Measurements from ENCODE around the gene SYT7. TPM values are rescaled to one million over a fixed set of nuclear protein-coding genes. Genes with fewer than 3 reads are reported as not detected.

Gene SYT7
- polyA plus RNA-seq, 1 donor (not counting 4 experiments of a cell fraction or from before 2014, with no cell fraction given): 2.6 TPM

DNA sequence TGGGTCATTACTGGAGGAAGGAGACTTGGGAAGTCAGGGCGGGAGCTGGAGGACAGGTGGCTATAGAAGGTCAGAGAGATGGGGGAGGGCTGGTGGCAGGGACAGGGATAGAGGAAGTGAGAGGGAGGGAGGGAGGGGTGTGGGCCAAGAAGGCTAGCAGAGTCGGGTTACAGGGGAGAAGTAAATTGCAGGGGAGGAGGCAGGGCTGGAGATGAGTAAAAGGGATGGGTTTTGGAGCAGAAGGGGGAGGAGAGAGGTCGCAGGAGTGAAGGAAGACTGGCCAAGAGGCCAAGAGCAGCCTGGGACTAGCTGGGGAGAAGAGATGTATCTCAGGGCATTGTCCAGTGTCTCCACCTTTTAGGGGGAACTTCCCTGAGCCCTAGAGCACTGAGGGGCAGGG, 39.3 kb downstream of the SYT7 start:
- dilution Hi-C loops (cut with MboI; ENCODE audit: extremely low pct_ligation_motif_present, low sequenced_read_pairs): no loop called here
- H3K4me1 ChIP-seq (ENCODE audit: control insufficient read depth, extremely low read depth, insufficient read depth, low read length): no peaks in the 10 kb centered on the region
- FAIRE-seq (no peak), DNase-seq (ENCODE audit: low read depth, low spot score) (no peak)
- no peaks in the 10 kb centered on the region for H3K9me3 ChIP-seq (ENCODE audit: control insufficient read depth, low read depth, low read length)
- H3K79me2 ChIP-seq (ENCODE audit: control insufficient read depth, insufficient read depth, low read length): no peaks in the 10 kb centered on the region
- H3K4me2 ChIP-seq (ENCODE audit: control insufficient read depth, extremely low read depth, insufficient read depth, low read depth, low read length): no peak overlapping the region
- no peak overlapping the region for H2AFZ ChIP-seq (ENCODE audit: control insufficient read depth, low read length)
- TF ChIP-seq, protein P1, sequence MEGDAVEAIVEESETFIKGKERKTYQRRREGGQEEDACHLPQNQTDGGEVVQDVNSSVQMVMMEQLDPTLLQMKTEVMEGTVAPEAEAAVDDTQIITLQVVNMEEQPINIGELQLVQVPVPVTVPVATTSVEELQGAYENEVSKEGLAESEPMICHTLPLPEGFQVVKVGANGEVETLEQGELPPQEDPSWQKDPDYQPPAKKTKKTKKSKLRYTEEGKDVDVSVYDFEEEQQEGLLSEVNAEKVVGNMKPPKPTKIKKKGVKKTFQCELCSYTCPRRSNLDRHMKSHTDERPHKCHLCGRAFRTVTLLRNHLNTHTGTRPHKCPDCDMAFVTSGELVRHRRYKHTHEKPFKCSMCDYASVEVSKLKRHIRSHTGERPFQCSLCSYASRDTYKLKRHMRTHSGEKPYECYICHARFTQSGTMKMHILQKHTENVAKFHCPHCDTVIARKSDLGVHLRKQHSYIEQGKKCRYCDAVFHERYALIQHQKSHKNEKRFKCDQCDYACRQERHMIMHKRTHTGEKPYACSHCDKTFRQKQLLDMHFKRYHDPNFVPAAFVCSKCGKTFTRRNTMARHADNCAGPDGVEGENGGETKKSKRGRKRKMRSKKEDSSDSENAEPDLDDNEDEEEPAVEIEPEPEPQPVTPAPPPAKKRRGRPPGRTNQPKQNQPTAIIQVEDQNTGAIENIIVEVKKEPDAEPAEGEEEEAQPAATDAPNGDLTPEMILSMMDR (optimal IDR thresholded peaks at IDR 0.05 in 1 of 3, IDR thresholded peaks at IDR 0.05 in 1 of 3, conservative IDR thresholded peaks at IDR 0.05 in 1 of 3; ENCODE audit: extremely low read depth in 1 of 3, insufficient read depth in 2 of 3, low read length in 3 of 3): no peak
- no peak for TF ChIP-seq EZH2 (IDR thresholded peaks at IDR 0.05; ENCODE audit: low read length)
- no peak overlapping the region for H3K9ac ChIP-seq (ENCODE audit: control insufficient read depth, extremely low read depth, insufficient read depth, low read length)
- peaks cover 3% of the 10 kb centered on the region for H3K9me1 ChIP-seq (ENCODE audit: control insufficient read depth, extremely low read depth, insufficient read depth, low read length)
- H3K27ac ChIP-seq (ENCODE audit: control insufficient read depth, insufficient read depth, low read length): no peak overlapping the region
- H3K36me3 ChIP-seq (ENCODE audit: control insufficient read depth in 2 of 2, extremely low read depth in 1 of 2, insufficient read depth in 2 of 2, low read length in 2 of 2): no peaks in the 10 kb centered on the region
- no peak overlapping the region for H3K4me3 ChIP-seq (ENCODE audit: control insufficient read depth in 2 of 3, extremely low read depth in 1 of 3, insufficient read depth in 2 of 3, low read depth in 1 of 3, low read length in 3 of 3)
- H3K27me3 ChIP-seq (ENCODE audit: control insufficient read depth, extremely low read depth, insufficient read depth, low read length): peaks cover 3% of the 10 kb centered on the region
- H4K20me1 ChIP-seq (ENCODE audit: control insufficient read depth, extremely low read depth, insufficient read depth, low read length): peaks cover 4% of the 10 kb centered on the region

DNA sequence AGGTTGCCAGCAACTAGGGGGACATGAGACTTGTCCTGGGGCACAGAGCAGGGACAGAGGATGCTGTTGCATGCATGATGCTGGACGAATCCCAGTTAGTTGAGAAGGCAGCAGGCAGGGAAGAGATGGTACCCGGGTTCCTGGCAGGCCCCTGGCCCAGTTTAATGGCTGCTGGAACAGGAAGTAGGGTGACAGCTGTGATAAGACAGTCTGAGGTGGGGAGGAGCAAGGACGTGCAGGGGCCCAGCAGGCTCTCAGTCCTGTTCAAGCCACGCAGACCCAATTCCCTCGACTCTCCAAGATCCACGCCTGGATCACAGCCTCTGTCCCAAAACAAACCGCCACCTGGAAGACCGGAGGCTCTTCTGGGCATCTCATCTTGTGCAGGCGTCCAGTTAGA, 40.3 kb downstream of the SYT7 start:
- Histone ChIP-seq H3K4me3 (ENCODE audit: control insufficient read depth in 2 of 3, extremely low read depth in 1 of 3, insufficient read depth in 2 of 3, low read depth in 1 of 3, low read length in 3 of 3) (no peak overlapping the region), H3K27me3 (ENCODE audit: control insufficient read depth, extremely low read depth, insufficient read depth, low read length) (peaks cover 3% of the 10 kb centered on the region), H4K20me1 (ENCODE audit: control insufficient read depth, extremely low read depth, insufficient read depth, low read length) (peaks cover 4% of the 10 kb centered on the region), H3K27ac (ENCODE audit: control insufficient read depth, insufficient read depth, low read length) (no peak overlapping the region), H3K9me1 (ENCODE audit: control insufficient read depth, extremely low read depth, insufficient read depth, low read length) (peaks cover 3% of the 10 kb centered on the region), H3K79me2 (ENCODE audit: control insufficient read depth, insufficient read depth, low read length) (no peaks in the 10 kb centered on the region), H2AFZ (ENCODE audit: control insufficient read depth, low read length) (no peak overlapping the region), H3K9me3 (ENCODE audit: control insufficient read depth, low read depth, low read length) (no peaks in the 10 kb centered on the region), H3K4me2 (ENCODE audit: control insufficient read depth, extremely low read depth, insufficient read depth, low read depth, low read length) (no peak overlapping the region), H3K4me1 (ENCODE audit: control insufficient read depth, extremely low read depth, insufficient read depth, low read length) (no peaks in the 10 kb centered on the region), H3K36me3 (ENCODE audit: control insufficient read depth in 2 of 2, extremely low read depth in 1 of 2, insufficient read depth in 2 of 2, low read length in 2 of 2) (no peaks in the 10 kb centered on the region), H3K9ac (ENCODE audit: control insufficient read depth, extremely low read depth, insufficient read depth, low read length) (no peak overlapping the region)
- DNase-seq (ENCODE audit: low read depth, low spot score) (no peak), FAIRE-seq (no peak)
- dilution Hi-C loops (cut with MboI; ENCODE audit: extremely low pct_ligation_motif_present, low sequenced_read_pairs): no loop called here
- no peak for TF ChIP-seq EZH2 (IDR thresholded peaks at IDR 0.05; ENCODE audit: low read length)
- TF ChIP-seq, protein P1 (optimal IDR thresholded peaks at IDR 0.05 in 1 of 3, IDR thresholded peaks at IDR 0.05 in 1 of 3, conservative IDR thresholded peaks at IDR 0.05 in 1 of 3; ENCODE audit: extremely low read depth in 1 of 3, insufficient read depth in 2 of 3, low read length in 3 of 3): no peak
